ENCODE measurements around the gene SEC24D.

The SEC24D gene

DNA sequence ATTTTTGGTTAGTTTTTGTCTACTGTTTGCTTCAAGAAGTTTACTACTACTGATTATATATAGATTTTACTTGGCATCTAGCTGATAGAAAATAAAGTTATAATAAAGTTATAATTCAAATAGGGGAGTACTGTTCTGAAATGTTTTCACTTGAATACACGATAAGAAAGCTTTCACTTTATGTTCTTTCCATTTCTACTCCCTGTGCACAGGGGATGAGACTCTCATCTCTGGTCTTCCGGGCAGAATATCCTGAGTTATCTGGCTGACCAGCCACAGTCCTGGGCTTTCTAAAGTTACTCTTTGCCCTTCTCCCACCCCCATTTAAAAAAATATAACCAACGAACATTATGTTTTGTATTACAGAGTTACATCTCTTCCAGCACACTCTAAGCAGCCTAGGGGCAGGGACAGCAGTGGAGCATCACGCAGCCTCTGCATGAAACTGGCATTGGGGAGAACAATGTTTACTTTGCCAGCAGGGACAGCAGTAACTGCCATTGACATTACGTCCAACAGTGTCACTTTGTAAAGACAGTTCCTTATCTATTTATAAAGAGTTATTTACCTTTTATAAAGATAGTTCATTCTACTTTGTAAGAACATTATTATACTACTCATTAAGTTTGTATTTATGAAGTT lies 86.5 kb downstream of the SEC24D start:
- no peak for DNase-seq

DNA sequence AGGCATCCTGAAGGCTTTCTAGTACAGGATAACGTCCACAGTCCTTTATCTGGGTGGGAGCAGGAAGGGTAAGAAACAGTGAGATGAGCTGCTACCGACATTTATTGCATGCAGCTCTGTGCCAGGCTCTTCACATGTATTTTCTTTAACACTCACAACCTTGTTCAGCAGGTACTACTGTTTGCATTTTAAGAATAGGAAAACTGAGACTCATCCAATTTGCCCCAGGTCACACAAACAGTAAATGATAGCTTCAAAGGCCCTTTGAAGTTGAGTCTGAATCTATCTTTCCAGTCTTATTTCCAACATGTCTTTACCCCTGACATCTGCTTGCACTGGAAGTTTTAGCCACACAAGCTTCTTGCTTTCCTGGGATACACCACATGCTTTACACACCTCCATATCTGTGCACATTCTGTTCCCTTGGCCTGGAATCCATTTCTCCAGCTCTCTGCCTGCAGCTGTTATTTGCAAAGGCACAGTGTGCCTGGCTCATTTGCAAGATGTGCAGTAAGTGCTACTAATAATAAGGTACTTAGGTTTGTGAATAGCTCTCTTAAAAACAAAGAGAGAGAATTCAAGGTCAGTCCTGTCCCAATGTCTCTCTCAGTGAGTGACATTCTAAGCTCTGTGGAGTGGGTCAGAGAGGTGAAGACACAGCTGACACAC lies 89.5 kb downstream of the SEC24D start:
- DNase-seq = no peak

DNA sequence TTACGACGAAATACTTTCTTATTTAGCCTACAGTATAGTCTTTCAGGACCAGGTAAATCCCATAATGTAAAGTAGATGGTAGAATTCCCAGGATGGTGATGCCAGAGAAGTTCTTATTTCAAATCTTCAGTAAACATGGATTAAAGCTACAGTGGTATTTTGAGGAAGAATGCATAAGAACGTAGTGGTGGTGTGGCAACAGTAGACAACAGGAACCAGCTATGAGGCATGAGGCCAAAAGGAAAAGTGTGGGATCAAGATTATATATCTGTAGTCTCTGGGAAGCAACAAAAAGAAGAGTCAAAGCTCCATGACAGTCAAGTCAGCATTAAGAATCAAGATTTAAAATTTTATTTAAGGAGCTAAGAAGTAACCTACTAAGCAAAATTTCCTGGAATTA lies 90.6 kb downstream of the SEC24D start:
- no peak for DNase-seq

DNA sequence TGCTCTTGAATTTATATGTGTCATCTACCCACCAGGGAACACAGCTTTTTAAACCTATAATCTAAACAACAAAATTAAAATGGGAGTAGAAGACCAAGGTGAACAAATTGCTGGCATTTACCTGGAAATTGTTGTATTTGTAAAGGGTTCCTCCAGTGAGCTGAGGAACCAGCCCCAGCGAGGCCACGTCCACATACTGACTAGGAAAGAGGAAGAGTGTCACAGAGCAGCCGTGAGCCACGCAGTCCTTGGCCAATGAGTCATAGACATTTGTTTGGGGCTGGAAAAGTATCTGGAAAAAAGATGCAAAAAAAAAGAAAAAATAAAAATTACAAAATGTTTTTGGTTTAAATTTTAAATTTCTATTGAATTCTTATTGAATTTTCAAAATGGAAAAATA lies 92.1 kb downstream of the SEC24D start:
- no peak for DNase-seq

DNA sequence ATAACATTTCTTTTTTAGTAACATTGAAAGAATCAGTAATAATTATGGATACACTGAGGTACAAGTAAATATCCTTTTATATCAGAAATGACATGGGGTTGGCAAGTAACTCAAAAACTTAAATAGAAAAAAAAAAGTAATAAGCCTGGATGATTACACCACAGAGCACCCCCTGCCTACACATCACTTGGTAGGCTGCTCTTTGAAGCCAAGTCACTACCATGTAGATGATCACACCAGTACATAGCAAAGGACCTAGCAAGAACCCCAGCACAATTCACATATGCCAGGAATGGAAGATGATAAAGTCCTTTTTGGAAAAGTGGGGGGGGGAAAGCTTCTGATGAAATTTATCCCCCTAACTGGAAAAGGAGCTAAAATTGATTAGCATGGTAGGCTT lies 93.9 kb downstream of the SEC24D start:
- DNase-seq = no peak

DNA sequence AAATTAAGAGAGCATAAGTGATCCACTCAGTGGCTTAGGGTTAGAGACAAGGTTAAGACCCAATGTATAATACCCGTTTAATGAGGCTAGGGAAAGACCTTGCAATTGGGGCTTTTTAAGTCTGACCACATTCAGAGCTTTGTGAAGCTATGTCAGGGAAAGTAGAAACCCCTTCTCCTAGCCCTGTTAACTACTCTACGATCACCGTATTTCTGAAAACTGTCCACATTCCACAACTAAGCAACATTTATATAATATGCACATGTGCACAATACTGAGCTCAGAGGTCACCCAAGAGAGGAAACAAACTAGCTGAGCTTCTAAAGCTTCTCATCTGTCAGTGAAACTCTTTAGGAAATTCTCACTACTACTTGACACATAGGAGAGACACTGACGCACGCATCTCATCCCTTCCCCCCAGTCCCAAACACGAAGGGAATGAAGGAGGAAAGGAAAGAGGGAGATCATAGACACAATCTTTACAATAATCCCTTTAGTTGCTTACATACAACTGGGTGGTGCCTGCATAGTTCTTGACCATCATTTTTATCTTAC lies 94.5 kb downstream of the SEC24D start:
- no peak for DNase-seq

DNA sequence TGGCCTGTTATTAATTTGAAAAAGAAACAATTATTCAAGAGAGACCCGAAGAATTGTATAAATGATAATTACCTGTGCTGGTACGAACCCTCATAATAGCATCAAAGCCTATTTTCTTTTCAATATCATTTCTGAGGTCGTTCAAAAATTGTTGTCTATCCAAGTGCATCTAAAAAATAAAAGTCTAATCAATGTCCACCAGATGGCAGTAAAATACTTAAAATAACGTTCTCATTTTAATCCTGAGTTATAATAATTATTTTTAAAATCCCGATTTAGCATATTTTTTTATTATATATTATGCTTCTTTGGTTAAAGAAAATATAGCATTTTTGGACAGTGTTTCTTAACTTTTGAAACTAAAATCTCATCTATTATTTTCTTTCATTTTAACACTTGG lies 95.1 kb downstream of the SEC24D start:
- DNase-seq = no peak

DNA sequence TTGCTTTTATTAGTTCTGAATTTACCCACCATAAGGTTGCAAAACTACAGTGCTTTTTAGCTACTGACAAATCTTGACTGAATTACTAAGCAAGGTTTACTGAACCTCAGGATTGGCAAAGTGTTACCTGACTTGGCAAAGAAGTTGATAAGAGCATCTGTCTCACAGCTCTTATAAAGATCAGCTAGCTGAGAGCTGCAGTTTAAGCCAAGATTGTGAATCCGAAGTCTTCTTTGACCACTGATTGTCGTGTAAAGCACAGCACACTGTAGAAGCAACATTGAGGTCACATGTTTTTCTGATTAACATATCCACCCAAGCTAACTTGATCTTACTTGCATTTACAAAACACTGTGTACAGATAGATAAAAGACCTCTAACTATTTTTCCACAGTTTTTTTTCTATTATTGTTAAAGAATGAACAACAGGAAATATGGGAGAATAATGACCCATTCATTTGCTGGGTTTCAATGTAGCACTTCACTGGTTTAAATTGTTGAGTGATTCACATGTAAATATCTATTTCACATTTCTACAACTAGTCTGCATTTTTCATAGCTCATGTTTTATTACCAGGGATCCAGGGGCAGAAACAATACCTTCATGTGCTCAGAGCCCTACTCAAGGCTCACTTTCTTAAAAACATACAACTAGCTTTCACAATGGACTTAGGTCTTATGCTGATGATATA lies 96.8 kb downstream of the SEC24D start:
- no peak for DNase-seq

DNA sequence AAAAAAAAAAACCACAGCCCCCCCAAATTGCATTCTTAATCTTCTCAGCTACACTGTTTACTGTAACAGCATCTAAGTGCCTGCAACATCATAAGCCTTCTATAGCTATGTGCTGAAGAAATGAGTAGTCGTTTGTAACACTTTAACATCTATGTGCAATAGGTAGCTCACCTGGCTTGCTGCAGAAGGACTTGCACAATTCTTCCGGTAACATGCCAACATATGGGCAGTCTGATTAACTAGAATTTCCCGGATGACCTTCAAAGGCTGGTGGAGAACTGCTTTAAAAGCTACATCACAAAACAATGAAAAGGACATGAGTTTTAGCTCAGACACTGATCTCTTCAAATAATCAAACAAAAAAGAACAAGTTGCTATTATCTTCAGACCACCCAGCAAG lies 97.8 kb downstream of the SEC24D start:
- no peak for DNase-seq

DNA sequence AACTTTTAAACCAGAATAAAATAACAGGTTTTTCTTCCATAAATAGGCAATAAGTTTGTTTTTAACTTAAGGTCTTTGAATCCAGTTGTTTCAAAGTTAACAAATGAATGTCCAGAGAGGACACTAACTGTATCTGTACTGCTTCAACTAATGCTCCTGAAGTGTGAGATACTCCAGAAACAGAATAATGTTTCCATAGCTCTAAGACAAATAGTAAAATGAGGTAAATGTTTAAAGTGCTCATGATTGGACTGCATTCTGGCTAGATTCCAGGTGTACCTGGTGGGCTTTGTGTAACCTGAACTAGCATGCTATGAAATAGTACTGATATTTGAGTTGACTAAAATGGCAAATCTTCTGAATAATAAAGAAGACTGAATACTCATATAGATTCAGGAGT lies 99.0 kb downstream of the SEC24D start:
- no peak for DNase-seq

DNA sequence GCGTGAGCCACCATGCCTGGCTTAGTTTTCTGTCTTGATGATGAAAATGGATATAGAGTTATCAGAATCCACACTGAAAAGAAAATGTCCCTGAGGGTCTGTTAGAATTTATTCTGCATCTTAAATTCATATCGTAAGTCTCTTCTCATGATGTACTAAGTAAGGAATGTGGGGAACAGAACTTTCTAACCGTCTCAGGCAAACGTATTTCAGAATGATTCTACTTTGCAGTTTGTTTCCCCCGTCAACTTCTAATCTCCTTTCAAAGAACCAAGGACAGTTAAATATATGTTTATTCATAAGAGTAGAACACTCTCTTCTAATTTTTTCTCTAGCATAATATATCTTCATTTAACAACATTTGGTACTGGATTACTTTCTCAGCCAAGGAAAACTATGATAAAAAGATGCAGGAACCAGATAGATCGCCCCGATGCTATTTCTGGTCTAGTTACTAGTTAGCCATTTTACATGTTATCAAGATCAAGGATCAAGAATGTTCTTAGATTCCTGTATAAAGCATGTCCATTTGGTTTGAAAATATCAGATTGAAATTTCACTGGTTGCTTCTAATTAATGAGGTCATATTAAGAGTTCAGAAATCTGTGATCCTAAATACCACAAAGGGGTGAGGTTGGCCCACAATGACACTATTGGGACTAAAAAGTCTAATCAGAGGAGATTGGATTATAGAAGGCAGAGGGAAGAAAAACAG lies 101.3 kb downstream of the SEC24D start:
- DNase-seq = no peak

DNA sequence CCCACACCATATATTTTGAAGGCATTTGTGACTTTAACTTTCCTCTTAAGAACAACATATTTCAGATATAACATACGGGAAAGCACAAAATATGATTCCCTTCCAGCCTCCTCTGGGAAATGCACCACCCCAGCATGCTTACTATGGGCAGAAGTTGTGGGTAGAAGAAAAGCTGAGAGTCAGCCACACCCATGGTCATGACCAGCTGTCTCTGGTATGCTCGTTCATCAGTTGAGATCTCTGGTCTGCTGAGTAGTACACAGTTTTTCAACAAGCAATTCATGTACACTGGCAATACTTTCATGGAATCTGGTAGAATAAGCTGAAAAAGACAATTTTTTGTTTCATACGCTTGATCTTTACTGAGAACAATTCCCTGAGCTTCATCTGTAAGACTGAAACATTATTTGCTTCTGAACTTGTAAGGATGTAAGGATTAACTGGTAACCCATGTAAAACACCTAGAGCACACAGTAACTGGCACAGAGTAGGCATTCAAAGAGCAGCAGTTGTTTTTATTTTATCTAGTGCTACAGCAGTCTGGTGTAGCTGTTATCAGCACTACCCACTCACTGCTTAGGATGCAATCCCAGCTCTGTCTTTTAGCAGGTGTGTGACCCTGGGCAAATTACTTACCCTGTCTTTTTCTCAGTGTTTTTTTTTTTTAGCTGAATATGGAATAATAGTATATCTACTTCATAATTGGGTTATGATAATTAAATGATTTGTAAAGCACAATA lies 103.2 kb downstream of the SEC24D start:
- DNase-seq = no peak

DNA sequence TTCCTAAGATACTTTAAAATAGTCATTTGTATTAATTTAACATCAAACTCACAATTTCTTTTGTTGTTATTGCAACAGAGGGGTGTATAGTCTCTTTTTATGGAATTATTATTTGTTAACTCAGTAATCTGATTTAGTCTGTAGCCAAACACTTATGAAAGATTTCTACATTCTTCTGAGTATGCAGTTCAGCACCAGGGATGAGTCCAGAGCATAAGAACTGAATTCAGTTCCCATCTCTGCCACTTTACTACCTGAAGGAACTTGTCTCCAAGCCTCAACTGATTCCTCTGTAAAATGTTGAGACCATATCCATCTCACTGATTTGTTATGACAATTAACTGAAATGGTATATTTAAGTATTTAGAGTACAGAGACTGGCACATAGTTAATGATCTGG lies 105.2 kb downstream of the SEC24D start:
- DNase-seq = no peak

DNA sequence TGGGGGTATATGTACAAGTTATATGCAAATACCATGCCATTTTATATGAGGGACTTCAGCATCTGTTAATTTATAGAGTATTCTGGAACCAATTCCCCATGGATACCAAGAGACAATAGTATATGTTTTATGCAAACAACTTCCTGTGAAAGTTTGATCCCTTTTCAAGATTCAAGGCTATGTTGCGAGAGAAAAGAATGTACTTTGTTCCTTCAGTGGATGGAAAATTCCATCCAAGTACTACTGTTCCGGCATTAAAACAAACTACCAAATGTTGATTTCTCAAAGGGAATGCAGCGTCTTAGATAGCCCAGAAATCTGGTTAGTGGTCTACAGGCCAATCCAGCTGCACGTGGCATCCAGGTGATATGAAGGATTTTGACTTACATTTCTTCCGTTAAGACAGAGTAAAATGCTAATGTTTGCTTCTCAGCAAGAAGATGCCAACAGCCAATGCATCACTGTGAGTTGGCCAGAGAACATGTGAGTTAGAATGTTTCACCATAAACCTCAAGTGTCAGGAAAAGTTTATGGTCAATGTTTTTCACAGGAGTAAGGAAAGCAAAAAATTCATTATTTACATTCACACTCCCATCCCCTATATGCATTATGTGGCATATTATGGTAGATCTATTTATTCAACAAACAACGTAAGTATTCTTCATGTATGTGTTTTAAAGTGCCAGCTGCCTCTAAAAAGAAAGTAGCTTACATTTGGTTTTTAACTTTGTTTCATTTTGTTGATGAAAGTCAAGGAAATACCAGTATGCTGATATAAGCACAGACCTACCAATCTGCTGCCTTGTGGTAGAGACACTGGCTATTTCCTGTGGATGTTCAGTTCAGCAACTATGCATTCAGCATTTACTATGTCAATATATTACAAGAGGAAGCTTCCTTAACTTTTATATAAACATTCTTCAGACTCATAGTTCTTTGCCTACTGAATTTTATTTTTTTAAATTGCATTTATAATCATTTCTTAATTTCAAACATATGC lies 106.3 kb downstream of the SEC24D start:
- no peak for DNase-seq

DNA sequence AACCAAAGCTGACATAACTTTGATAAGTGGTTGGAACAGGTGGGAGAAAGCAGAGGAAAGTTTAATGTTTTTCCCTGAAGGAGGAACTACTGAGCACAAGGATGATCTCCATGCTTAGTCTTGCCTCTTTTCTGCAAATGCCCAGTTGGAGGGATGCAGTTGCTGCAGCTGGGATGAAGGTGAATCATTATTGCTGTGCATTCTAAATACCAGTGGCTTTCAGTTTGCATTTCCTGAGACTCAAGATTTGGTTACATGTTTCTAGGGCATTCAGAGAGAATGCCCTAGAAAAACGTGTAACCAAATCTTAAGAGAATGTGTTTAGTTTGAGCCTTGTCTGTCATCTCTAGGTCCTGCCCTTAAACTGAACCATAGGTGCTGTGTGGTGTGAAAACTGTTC lies 108.6 kb downstream of the SEC24D start:
- no peak for DNase-seq

DNA sequence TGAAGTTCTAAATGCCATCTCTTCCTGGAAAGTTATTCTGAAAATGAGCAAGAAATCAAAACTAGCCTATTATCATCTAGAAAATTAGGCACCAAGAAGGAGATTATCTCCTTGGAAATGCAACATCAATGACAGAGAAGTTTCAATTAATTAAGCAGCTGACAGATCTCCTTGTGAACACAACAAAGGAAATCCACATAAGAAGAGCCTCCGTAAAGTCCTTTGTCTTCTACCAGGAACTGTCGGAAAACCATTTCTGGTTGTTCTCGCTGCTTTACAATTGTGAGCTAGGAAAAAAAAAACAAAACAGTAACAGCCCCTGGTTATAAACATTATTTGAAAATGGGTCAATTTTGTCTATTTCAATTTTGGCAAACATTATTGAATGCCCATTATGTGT lies 112.6 kb downstream of the SEC24D start:
- no peak for DNase-seq

DNA sequence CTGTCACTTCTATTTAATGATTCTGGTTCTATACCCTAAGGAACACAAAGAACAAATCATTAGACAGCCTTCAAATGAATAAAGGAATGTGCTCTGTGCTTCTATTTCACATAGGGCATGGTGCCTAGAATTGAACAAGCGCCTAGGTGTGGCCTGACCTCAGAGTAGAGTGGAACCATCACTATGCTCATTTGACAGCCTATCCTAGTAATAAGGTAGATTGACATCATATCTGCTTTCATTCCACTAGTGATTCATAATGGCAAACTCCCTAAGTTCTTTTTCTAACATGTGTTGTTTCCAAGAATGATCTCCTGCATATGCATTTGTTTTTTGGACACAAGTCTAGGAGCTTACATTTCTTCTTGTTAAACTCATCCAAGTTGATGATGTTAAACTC lies 114.2 kb downstream of the SEC24D start:
- no peak for DNase-seq

DNA sequence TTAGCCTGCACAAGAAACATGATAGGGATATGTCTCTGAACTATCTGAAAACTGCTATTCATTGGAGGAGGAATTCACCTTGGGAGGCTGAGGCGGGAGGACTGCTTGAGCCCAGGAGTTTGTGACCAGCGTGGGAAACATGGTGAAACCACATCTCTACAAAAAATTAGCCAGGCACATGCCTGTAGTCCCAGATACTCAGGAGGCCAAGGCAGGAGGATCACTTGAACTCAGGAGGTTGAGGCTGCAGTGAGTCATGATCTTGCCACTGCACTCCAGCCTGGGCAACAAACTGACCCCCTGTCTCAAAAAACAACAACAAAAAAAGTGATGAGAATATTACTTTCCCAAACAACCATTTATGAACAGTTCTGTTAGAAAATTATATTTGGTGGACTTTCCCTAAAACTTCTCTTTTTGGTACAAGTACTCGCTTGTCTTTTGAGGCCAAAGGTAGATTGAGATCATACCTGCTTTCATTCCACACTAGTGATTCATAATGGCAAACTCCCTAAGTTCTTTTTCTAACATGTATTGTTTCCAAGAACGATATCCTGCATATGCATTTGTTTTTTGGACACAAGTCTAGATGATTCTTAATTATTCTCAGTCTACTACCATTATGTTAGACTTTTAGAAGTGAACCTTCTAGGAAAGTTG lies 117.3 kb downstream of the SEC24D start:
- DNase-seq = no peak

DNA sequence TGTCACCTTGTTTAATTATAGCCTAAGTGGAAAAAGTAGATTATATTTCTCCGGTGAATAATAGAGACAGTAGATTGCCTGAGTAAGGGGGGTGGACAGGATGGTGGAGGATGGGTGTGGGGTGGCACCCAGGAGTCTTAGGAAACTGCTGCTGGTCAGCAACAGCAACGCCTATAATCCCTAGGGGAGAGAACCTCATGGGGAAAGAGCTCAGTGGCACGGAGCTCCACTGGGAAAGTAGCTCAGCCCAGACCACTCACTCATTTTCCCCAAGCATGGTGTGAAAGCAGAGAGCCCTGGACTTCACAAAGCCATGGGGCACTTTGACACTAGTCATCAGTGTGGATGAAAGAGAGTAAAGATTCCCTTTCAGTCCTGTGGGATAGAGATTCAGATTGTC lies 119.6 kb downstream of the SEC24D start:
- DNase-seq = no peak

DNA sequence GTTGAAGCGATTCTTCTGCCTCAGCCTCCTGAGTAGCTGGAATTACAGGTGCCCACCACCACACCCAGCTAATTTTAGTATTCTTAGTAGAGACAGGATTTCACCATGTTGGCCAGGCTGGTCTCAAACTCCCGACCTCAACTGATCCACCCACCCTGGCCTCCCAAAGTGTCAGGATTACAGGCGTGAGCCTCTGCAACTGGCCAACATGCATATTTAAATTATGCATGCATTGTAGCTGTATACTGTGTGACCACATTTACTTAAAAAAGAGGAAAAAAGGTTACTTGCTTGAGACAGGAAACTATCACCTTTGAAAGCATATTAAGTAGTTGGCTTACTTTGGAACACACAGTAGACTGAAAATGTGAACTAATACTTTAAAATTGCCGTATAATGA lies 121.2 kb downstream of the SEC24D start:
- no peak for DNase-seq

DNA sequence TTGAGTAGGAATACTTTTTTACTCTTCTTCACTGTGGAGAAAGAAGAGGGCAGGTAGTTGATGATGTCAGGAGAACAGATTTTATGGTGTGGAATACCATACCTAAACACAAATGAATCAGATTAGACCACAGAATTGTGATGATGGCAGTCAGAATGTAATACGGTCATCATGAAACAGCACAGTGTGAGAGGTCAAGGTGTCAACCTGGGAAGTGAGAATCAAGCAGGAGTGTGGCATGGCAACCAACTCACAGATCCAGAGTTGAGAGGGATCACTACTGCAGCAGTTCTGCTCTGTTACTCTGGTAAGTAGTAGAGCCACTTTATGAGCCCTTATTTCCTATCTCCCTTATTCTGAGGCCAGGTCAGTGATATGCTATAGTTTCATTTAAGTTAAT lies 123.1 kb downstream of the SEC24D start:
- no peak for DNase-seq
